K562 (cell line): ENCODE results near the gene SUPT7L. TPM values are rescaled to one million over a fixed set of nuclear protein-coding genes. Genes with fewer than 3 reads are reported as not detected.

ENCODE experiments used
- ATAC-seq: fragments of 200-7000 bp; cut with Tn5 transposase; 3 replicates; pipeline ENCODE4 v1.9.1; 2020; ENCODE audit warnings: moderate library complexity
- BruUV-seq: library from RNA; stranded (reverse); fragments of 400-500 nt; replicated peaks from 2 replicates; lab custom pipeline; 2021; lab: Mats Ljungman, UMichigan
- CTCF ChIA-PET: fragments of 300-600 bp; formaldehyde crosslinking; extraction: SDS; loops from one replicate; lab custom pipeline; 2021; ENCODE audit warnings: low intra/inter-chr PET ratio; lab: Yijun Ruan, JAX
- POLR2A ChIA-PET: fragments of 300-600, 350-650 bp; sonication (Branson Sonifier 250); formaldehyde crosslinking; extraction: SDS; loops from one replicate; lab custom pipeline; 2021; ENCODE audit warnings: antibody characterized with exemption, inconsistent platforms; lab: Yijun Ruan, JAX
- DNase-seq, 4 experiments: peaks; one replicate each; pipeline versions ENCODE4 v3.0.0 to v3.0.0-alpha.2; 2011 to 2018; ENCODE audit warnings: low spot score in 3 of 4, mixed read lengths in 3 of 4; ENCODE audit errors: extremely low read depth in 1 of 4
- FAIRE-seq: peaks from 2 replicates; lab custom pipeline; 2011; peaks lifted over from hg19 to GRCh38; lab: Jason Lieb, UNC
- H2AFZ ChIP-seq: 2 replicates; pipeline ENCODE4 v1.6.0; 2011; ENCODE audit warnings: low read depth, low read length, control low read depth, inconsistent platforms
- H3K27ac ChIP-seq: fragments of 200-600 bp; 3 replicates; pipeline ENCODE4 v1.8.0; 2011; ENCODE audit warnings: low read depth, mild to moderate bottlenecking, control low read depth, inconsistent platforms, low read length, moderate library complexity, mixed read lengths; ENCODE audit errors: extremely low read depth
- H3K27me3 ChIP-seq, 2 experiments: fragments of 300-600 bp in 1 of 2; 2 replicates in 1 of 2; 3 replicates in 1 of 2; pipeline versions ENCODE4 v1.6.0 to v1.8.0; 2011; ENCODE audit warnings: inconsistent platforms in 2 of 2, low read length in 2 of 2, mild to moderate bottlenecking in 1 of 2, mixed read lengths in 1 of 2, moderate library complexity in 1 of 2; ENCODE audit not compliant: control insufficient read depth in 2 of 2, insufficient read depth in 2 of 2
- H3K36me3 ChIP-seq: fragments of 300-600 bp; 3 replicates; pipeline ENCODE4 v1.8.0; 2011; ENCODE audit warnings: mild to moderate bottlenecking, low read length, inconsistent platforms; ENCODE audit not compliant: control insufficient read depth, insufficient read depth
- H3K4me1 ChIP-seq, 2 experiments: fragments of 200-600 bp in 1 of 2; replicated peaks in 1 of 2; 2 replicates in 1 of 2; 3 replicates in 1 of 2; pipeline versions ENCODE4 v1.5.1 to v1.8.0; 2011; ENCODE audit warnings: inconsistent platforms in 2 of 2, low read length in 2 of 2, mild to moderate bottlenecking in 1 of 2, mixed read lengths in 1 of 2, moderate library complexity in 1 of 2; ENCODE audit not compliant: control insufficient read depth in 2 of 2, insufficient read depth in 2 of 2
- H3K4me2 ChIP-seq: 2 replicates; pipeline ENCODE4 v1.6.1; 2011; ENCODE audit warnings: low read length, control low read depth, inconsistent platforms, mixed read lengths; ENCODE audit not compliant: insufficient read depth
- H3K4me3 ChIP-seq: fragments of 200-600 bp; sonication (generic), shearing (Covaris generic); 2 replicates; pipeline ENCODE4 v1.5.1; 2016; ENCODE audit warnings: control low read depth, inconsistent platforms
- H3K79me2 ChIP-seq: fragments of 200-600 bp; 3 replicates; pipeline ENCODE4 v1.8.0; 2011; ENCODE audit warnings: low read length, inconsistent platforms; ENCODE audit not compliant: control insufficient read depth, insufficient read depth
- H3K9ac ChIP-seq, 2 experiments: 2 replicates each; pipeline versions ENCODE4 v1.6.0 to v1.6.1; 2011; ENCODE audit warnings: low read depth in 2 of 2, low read length in 2 of 2, control low read depth in 1 of 2, inconsistent platforms in 1 of 2, mild to moderate bottlenecking in 1 of 2, mixed read lengths in 1 of 2; ENCODE audit not compliant: insufficient read depth in 1 of 2
- H3K9me1 ChIP-seq: one replicate; pipeline ENCODE4 v1.6.0; 2011; ENCODE audit warnings: inconsistent platforms, mild to moderate bottlenecking, low read length, moderate library complexity; ENCODE audit not compliant: control insufficient read depth, insufficient read depth
- H3K9me3 ChIP-seq: replicated peaks from 2 replicates; pipeline ENCODE4 v1.5.1; 2011; ENCODE audit warnings: low read depth, low read length, inconsistent platforms; ENCODE audit not compliant: control insufficient read depth, insufficient read depth
- H4K20me1 ChIP-seq: replicated peaks from 2 replicates; pipeline ENCODE4 v1.6.1; 2011; ENCODE audit warnings: low read length, inconsistent platforms, mixed read lengths; ENCODE audit not compliant: control insufficient read depth, insufficient read depth
- BMI1 ChIP-seq: fragments of 150-350 bp; IDR thresholded peaks from 2 replicates; pipeline ENCODE4 v1.6.1; 2014; ENCODE audit warnings: low read length
- DLX4 ChIP-seq: fragments of 250-450 bp; sonication (Bioruptor Pico); IDR thresholded peaks from 2 replicates; pipeline ENCODE4 v1.6.1; 2021; ENCODE audit warnings: mild to moderate bottlenecking
- DPF2 ChIP-seq: fragments of 450-650 bp; IDR thresholded peaks from 2 replicates; pipeline ENCODE4 v1.6.1; 2016
- HCFC1 ChIP-seq: IDR thresholded peaks from 2 replicates; pipeline ENCODE4 v1.6.1; 2012; ENCODE audit warnings: low read depth, low read length, improper control_type of control experiment
- HINFP ChIP-seq: fragments of 450-650 bp; conservative IDR thresholded peaks from 2 replicates; pipeline ENCODE4 v1.6.1; 2016; ENCODE audit warnings: missing genetic modification characterization, low read depth, mild to moderate bottlenecking, control low read depth, missing compliant biosample characterization
- KLF6 ChIP-seq: fragments of 250-450 bp; sonication (Bioruptor Pico); IDR thresholded peaks from 2 replicates; pipeline ENCODE4 v1.4.0; 2020; ENCODE audit warnings: mild to moderate bottlenecking, moderate library complexity, borderline replicate concordance
- MEIS2 ChIP-seq: fragments of 450-650 bp; IDR thresholded peaks from 2 replicates; pipeline ENCODE4 v1.6.1; 2014; ENCODE audit warnings: mild to moderate bottlenecking; ENCODE audit not compliant: partially characterized antibody
- PHF8 ChIP-seq: fragments of 200-600 bp; sonication (generic); IDR thresholded peaks from 2 replicates; pipeline ENCODE4 v1.6.1; 2012; ENCODE audit warnings: mixed run types, mild to moderate bottlenecking, inconsistent platforms, low read length, moderate library complexity, borderline replicate concordance
- PTBP1 ChIP-seq: fragments of 200-400 bp; formaldehyde crosslinking; IDR thresholded peaks from 2 replicates; pipeline ENCODE4 v1.6.1; 2017; ENCODE audit warnings: low read depth, low read length
- SFPQ ChIP-seq: fragments of 200-400 bp; formaldehyde crosslinking; IDR thresholded peaks from 2 replicates; pipeline ENCODE4 v1.6.1; 2017; ENCODE audit warnings: mild to moderate bottlenecking, low read depth, low read length, moderate library complexity
- ZNF263 ChIP-seq: sonication (generic); formaldehyde crosslinking; IDR thresholded peaks from 2 replicates; pipeline ENCODE4 v1.8.0; 2022; ENCODE audit warnings: mild to moderate bottlenecking, missing genetic modification reagents, borderline replicate concordance
- WGBS: fragments of 100-300 bp; shearing (Covaris generic); methylation state at CpG from one replicate; pipeline ENCODE4 v1.1.6; 2016; ENCODE audit warnings: low coverage, mixed read lengths; ENCODE audit not compliant: insufficient coverage; ENCODE audit errors: missing lambda C conversion rate; 5-methylcytosine and 5-hydroxymethylcytosine counted together
- in situ Hi-C: fragments of 300-500 bp; cut with MboI; formaldehyde crosslinking; loops from 4 replicates; pipeline ENCODE4 v1.15.0; 2018; ENCODE audit warnings: inconsistent platforms, mixed read lengths
- intact Hi-C: fragments of 100-400 bp; cut with micrococcal nuclease; formaldehyde crosslinking; loops from 2 replicates; pipeline ENCODE4 v1.14.2; 2022
- polyA plus RNA-seq, 8 experiments: library from polyadenylated mRNA; depleted of rRNA in 4 of 8; stranded (reverse) in 5 of 8; unstranded in 3 of 8; fragments of >200 nt; fragmentation: Nextera tagmentation in 2 of 8; fragmentation: Illumina TruSeq in 1 of 8; extraction: Ambion mirVana in 2 of 8; extraction: Trizol in 1 of 8; gene quantifications; 2 replicates each; pipeline versions ENCODE4 v1.2.1 to v1.2.3, GENCODE V29; 2011 to 2014; ENCODE audit warnings: inconsistent platforms in 1 of 8, missing spikeins in 1 of 8
- total RNA-seq, 7 experiments: library from RNA; depleted of rRNA in 6 of 7; stranded (reverse); fragments of >200 nt in 6 of 7; fragmentation: Illumina TruSeq in 2 of 7; extraction: Trizol in 2 of 7; gene quantifications; 2 replicates each; pipeline versions ENCODE4 v1.2.1 to v1.2.3, GENCODE V29; 2011 to 2021; ENCODE audit warnings: low replicate concordance in 1 of 7

Gene SUPT7L
- total and polyA plus RNA-seq, 9 of the 15 experiments (the other 6 are each of a cell fraction or from before 2014, with no cell fraction given) = 22.0 to 72.8 (median 40.2) TPM

- Histone ChIP-seq H3K4me1 (no peaks in the 10 kb centered on the region), H3K79me2 (no peaks in the 10 kb centered on the region), H3K9ac (no peak overlapping the region), H3K4me2 (no peak overlapping the region), H3K27me3 (no peaks in the 10 kb centered on the region), H3K27ac (no peak overlapping the region), H3K36me3 (peaks cover 75% of the 10 kb centered on the region), H3K4me3 (no peak overlapping the region), H3K9me1 (no peaks in the 10 kb centered on the region), H3K9me3 (no peaks in the 10 kb centered on the region), H2AFZ (no peak overlapping the region), H4K20me1 (no peaks in the 10 kb centered on the region)
- WGBS = 47% methylated on average over 2 of the region's 2 CpGs
- no peak for DNase-seq
- TF ChIP-seq HCFC1 (no peak), HINFP (tag) (peak; percentile 15; the same call in 1 of the 2 replicates)
- CTCF ChIA-PET = no interaction called here
- POLR2A ChIA-PET = interaction anchor here (0.9 to 1.3 kb wide), 3 partner anchors 14 to 231 kb away, joined by 3 to 4 read pairs (median 3); partner anchors contain the start of genes PPM1G, SLC4A1AP and SUPT7L
- intact Hi-C loops (no loop called here), in situ Hi-C loops (no loop called here)
- ATAC-seq = no peak
- FAIRE-seq = no peak
- no TSS peak for BruUV-seq
Observed at GRCh38 chr2:27640722-27641245, 22.6 kb downstream of the SUPT7L start.

GRCh38 chr2:27638709-27639108 lies 24.7 kb downstream of the SUPT7L start:
- no peaks in the 10 kb centered on the region for H3K4me1 ChIP-seq
- BruUV-seq = no TSS peak
- in situ Hi-C loops (no loop called here), intact Hi-C loops (no loop called here)
- no peaks in the 10 kb centered on the region for H3K79me2 ChIP-seq
- H3K9ac ChIP-seq = no peak overlapping the region
- H3K27me3 ChIP-seq = no peaks in the 10 kb centered on the region
- no peaks in the 10 kb centered on the region for H4K20me1 ChIP-seq
- 48% methylated on average over 3 of the region's 3 CpGs for WGBS
- FAIRE-seq (no peak), ATAC-seq (no peak), DNase-seq (no peak)
- no peak overlapping the region for H3K27ac ChIP-seq
- H3K9me3 ChIP-seq = no peaks in the 10 kb centered on the region
- peaks cover 78% of the 10 kb centered on the region for H3K36me3 ChIP-seq
- no peak overlapping the region for H2AFZ ChIP-seq
- H3K4me2 ChIP-seq = no peak overlapping the region
- no peak overlapping the region for H3K4me3 ChIP-seq
- ChIA-PET POLR2A (interaction anchor here (0.9 to 1.2 kb wide), 2 partner anchors 9 to 10 kb away, joined by 3 read pairs; partner anchors contain the start of genes CCDC121 and GPN1), CTCF (no interaction called here)
- no peaks in the 10 kb centered on the region for H3K9me1 ChIP-seq
- TF ChIP-seq SFPQ = no peak
- no peak for TF ChIP-seq MEIS2
- no peak for TF ChIP-seq DPF2
- no peak for TF ChIP-seq PHF8
- TF ChIP-seq ZNF263 = no peak
- TF ChIP-seq KLF6 (CRISPR knock-in tag) = no peak
- TF ChIP-seq PTBP1 = no peak
- no peak for TF ChIP-seq DLX4 (CRISPR knock-in tag)
- TF ChIP-seq BMI1 = no peak
